Activated naive CD4-positive, alpha-beta T cell treated with anti-CD3 and anti-CD28 coated beads for 36 hours (primary cell): Measurements from ENCODE around the gene DAB2IP. TPM values are rescaled to one million over a fixed set of nuclear protein-coding genes. Genes with fewer than 3 reads are reported as not detected.
A peak's percentile ranks its signal among the peaks of the same experiment; 100 is the strongest.
"Not testable (repeated sequence)": the region's sequence is repeated elsewhere in the genome, so short reads cannot be mapped to it uniquely, and the experiment has no call there.

Experiments
- CTCF ChIA-PET: fragments of 350-600 bp; sonication (Branson Sonifier 250); formaldehyde crosslinking; loops from one replicate; lab custom pipeline; 2021; ENCODE audit warnings: antibody characterized with exemption; lab: Charles Lee
- DNase-seq: peaks from one replicate; pipeline ENCODE4 v3.0.0-alpha.2; 2020
- H3K27ac Mint-ChIP-seq: one replicate; pipeline ENCODE4 v1.8.0; 2021; ENCODE audit warnings: mild to moderate bottlenecking, mixed read lengths
- H3K27me3 Mint-ChIP-seq: one replicate; pipeline ENCODE4 v1.8.0; 2021; ENCODE audit warnings: low read depth, mixed read lengths
- H3K36me3 Mint-ChIP-seq: one replicate; pipeline ENCODE4 v1.8.0; 2021; ENCODE audit warnings: low read depth, mixed read lengths
- H3K4me1 Mint-ChIP-seq: one replicate; pipeline ENCODE4 v1.8.0; 2021; ENCODE audit warnings: low read depth, mixed read lengths
- H3K4me3 Mint-ChIP-seq: one replicate; pipeline ENCODE4 v1.8.0; 2021; ENCODE audit warnings: mild to moderate bottlenecking, moderate library complexity, mixed read lengths
- H3K9me3 Mint-ChIP-seq: one replicate; pipeline ENCODE4 v1.8.0; 2021; ENCODE audit warnings: mixed read lengths
- intact Hi-C: fragments of 100-400 bp; cut with micrococcal nuclease; formaldehyde crosslinking; loops from one replicate; pipeline ENCODE4 v1.15.1; 2023
- total RNA-seq, 2 experiments: library from RNA; stranded (reverse); gene quantifications; one replicate each; pipeline ENCODE4 v1.2.3, GENCODE V29; 2021

Gene DAB2IP
- total RNA-seq, 2 experiments from 2014 or later, result 0.35 TPM; not detected in 1

DNA sequence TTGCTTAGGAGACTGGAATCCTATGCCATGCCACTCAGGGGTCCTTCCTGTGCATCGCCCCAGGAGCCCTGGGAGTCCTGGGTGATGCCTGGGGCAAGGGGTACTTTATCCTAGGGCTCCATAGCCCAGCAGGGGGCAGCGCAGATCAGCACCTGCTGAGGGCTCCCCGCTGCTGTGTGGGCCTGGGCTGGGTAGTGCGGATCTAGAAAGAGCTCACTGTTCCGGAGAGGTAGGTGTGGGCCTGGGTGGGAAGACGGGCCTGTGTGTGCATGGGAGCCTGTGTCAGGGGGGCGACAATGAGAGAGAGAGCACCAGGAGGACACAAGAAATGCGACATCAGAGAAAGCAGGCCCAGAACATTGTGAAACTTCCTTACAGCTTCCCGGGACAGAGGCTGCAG, 11.4 kb upstream of the DAB2IP start:
- intact Hi-C loops, result loop anchor here (2.0 to 5.0 kb wide), 2 partner anchors 45 to 352 kb away; no protein-coding TSS in a partner anchor
- CTCF ChIA-PET, result interaction anchor here (1.1 to 1.3 kb wide), 2 partner anchors 9 to 94 kb away, joined by 3 read pairs; no protein-coding TSS in a partner anchor
- H3K4me3 Mint-ChIP-seq, result no peak overlapping the region
- H3K4me1 Mint-ChIP-seq, result no peaks in the 10 kb centered on the region
- no peaks in the 10 kb centered on the region for H3K27me3 Mint-ChIP-seq
- H3K27ac Mint-ChIP-seq, result no peak overlapping the region
- H3K9me3 Mint-ChIP-seq, result no peaks in the 10 kb centered on the region
- DNase-seq, result peak; percentile 53
- H3K36me3 Mint-ChIP-seq, result no peaks in the 10 kb centered on the region

DNA sequence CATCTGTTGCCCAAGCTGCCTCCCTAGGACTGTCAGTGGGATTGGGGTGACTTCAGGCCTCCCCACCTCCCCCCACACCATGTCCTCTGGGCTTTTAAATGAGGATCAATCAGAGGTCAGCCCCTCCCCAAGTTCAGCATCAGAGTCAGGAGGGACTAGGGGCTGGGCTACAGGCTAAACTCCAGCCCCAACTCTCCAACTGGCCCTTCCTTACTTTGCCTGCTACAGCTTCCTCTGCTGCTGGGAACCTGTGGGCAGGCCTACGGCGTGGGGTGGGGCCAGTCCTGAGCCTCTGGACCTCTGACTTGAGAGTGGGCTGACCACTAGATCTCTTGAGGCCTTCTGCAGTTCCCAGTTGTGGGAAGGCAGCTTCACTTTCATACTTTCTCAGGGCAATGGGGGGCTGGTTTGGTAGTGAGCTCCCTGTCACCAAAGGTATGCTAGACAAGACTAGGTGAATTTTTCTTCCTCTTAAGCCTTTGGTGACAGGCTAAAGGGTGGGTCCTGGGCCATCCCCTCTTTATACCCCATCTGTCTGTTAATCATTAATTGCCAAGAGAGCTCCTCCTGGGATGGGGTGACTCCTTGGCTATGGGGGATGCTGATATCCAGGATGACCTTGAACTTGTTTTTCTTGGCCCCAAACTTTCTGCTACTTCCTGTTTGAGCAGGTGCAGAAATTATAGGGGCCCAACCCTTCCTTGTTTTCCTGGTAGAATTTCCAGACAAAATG, 10.8 kb upstream of the DAB2IP start:
- no peaks in the 10 kb centered on the region for H3K9me3 Mint-ChIP-seq
- CTCF ChIA-PET, result interaction anchor here (1.0 to 1.3 kb wide), 4 partner anchors 9 to 220 kb away, joined by 3 read pairs; no protein-coding TSS in a partner anchor

DNA sequence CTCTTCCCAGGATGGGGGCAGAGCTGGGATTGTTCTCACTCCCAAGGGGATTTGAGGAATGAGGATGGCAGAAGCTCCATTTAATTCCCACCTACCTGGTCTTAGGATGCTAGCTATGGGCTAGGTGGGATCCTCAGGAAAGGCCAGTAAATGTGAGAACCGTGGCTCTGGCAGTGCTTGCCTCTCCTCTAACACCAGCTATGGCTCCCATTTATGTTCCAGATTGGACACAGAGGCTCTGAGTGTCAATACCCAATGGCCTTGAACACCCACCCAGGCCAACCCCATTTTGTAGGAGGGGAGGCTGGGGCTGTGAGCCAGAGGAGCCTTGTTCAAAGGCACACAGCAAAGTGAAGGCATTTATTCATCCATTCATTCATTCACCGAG, 10.2 kb upstream of the DAB2IP start:
- Mint-ChIP-seq H3K27ac (no peak overlapping the region), H3K4me3 (no peak overlapping the region), H3K27me3 (no peaks in the 10 kb centered on the region), H3K9me3 (no peaks in the 10 kb centered on the region), H3K4me1 (no peaks in the 10 kb centered on the region), H3K36me3 (no peaks in the 10 kb centered on the region)
- CTCF ChIA-PET, result interaction anchor here (1.0 to 1.3 kb wide), 4 partner anchors 10 to 220 kb away, joined by 3 read pairs; no protein-coding TSS in a partner anchor
- intact Hi-C loops, result loop anchor here (2.0 to 5.0 kb wide), 2 partner anchors 44 to 351 kb away; no protein-coding TSS in a partner anchor
- DNase-seq, result no peak

More for the DNA sequence above, 10.8 kb upstream of the DAB2IP start:
- Mint-ChIP-seq H3K27ac (no peak overlapping the region), H3K4me1 (no peaks in the 10 kb centered on the region), H3K27me3 (no peaks in the 10 kb centered on the region), H3K36me3 (no peaks in the 10 kb centered on the region), H3K4me3 (no peak overlapping the region)
- intact Hi-C loops, result loop anchor here (2.0 to 5.0 kb wide), 2 partner anchors 44 to 352 kb away; no protein-coding TSS in a partner anchor
- DNase-seq, result no peak

DNA sequence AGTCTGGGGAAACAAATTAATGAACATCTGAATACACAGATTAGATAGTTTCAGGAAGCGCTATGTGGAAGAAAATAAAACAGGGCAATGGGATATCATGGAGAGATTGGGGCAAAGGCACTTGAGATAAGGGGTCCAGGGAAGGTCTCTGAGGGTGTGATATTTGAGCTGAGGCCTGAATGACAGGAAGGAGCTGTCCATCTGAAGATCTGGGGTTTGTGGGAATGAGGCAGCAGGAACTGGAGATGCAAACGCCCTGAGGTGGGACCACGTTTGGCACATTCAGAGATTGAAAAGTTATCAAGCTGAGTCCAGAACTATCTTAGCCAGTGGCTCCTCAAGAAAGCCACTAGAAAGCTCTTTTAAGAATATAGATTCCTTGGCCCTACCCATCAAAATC, 8.7 kb upstream of the DAB2IP start:
- intact Hi-C loops, result loop anchor here (5.0 kb wide), 1 partner anchor 350 kb away; no protein-coding TSS in a partner anchor
- CTCF ChIA-PET, result no interaction called here

DNA sequence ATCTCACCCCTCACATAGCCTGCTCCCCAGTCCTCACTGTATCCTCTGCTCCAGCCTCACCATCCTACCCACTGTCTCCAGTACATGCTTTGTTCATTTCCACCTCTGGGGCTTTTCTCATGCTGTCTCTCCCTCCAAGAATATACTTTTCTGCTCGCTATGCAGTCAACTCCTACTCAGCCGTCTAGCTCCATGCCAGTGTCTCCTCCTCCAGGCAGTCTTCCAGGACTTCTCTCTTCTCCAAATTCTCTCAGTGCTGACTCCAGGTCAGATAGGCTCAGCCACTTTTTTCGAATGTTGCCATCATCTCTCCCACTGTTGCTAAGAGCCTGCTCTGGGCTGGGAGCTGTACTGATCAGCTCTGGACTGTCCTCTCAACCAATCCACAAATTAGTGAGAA, 8.0 kb upstream of the DAB2IP start:
- no peak overlapping the region for H3K27ac Mint-ChIP-seq
- no peaks in the 10 kb centered on the region for H3K36me3 Mint-ChIP-seq
- H3K9me3 Mint-ChIP-seq, result no peaks in the 10 kb centered on the region
- no peak for DNase-seq
- CTCF ChIA-PET, result interaction anchor here (0.6 to 1.0 kb wide), 3 partner anchors 9 to 1023 kb away, joined by 3 to 4 read pairs (median 3); no protein-coding TSS in a partner anchor
- intact Hi-C loops, result loop anchor here (5.0 kb wide), 1 partner anchor 349 kb away; no protein-coding TSS in a partner anchor
- no peak overlapping the region for H3K4me3 Mint-ChIP-seq
- H3K27me3 Mint-ChIP-seq, result peaks cover 3% of the 10 kb centered on the region
- no peaks in the 10 kb centered on the region for H3K4me1 Mint-ChIP-seq

More for the DNA sequence above, 8.7 kb upstream of the DAB2IP start:
- Mint-ChIP-seq H3K27ac (no peak overlapping the region), H3K36me3 (no peaks in the 10 kb centered on the region), H3K4me1 (no peaks in the 10 kb centered on the region), H3K4me3 (no peak overlapping the region), H3K27me3 (no peaks in the 10 kb centered on the region), H3K9me3 (no peaks in the 10 kb centered on the region)
- no peak for DNase-seq

DNA sequence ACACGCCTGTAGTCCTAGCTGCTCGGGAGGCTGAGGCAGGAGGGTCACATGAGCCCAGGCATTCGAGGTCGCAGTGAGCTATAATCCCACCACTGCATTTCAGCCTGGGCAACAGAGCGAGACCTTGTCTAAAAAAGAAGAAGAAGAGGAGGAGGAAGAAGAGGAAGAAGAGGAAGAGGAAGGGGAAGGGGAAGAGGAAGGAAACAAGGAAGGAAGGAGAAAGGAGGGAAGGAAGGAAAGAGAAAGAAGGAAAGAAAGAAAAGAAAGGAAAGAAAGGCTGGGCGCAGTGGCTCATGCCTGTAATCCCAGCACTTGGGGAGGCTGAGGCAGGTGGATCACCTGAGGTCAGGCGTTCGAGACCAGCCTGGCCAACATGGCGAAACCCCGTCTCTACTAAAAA, 7.4 kb upstream of the DAB2IP start:
- CTCF ChIA-PET, result interaction anchor here (0.6 to 1.0 kb wide), 3 partner anchors 8 to 1024 kb away, joined by 3 to 4 read pairs (median 3); no protein-coding TSS in a partner anchor
- not testable (repeated sequence) for H3K4me3 Mint-ChIP-seq

DNA sequence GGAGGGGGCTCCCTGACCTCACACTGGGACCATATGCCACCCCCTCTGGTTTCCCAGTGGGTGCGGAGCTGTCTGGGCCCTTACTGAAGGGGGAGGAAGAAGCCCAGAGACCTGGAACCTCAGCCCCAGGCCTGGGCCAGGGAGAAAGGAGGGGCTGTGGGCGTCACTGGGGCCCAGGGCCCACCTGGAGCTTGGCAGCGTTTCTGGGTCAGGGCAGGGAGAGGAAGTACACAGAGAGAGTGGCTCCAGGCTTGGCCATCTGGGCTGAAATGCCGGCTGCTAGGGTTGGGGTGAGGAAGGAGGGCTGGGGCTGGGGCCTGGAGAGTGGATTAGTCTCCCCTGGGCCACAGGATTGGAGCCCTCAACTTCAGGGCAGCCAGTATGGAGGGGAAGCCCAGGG, 6.4 kb upstream of the DAB2IP start:
- Mint-ChIP-seq H3K36me3 (no peaks in the 10 kb centered on the region), H3K27ac (no peak overlapping the region), H3K4me3 (no peak overlapping the region), H3K9me3 (no peaks in the 10 kb centered on the region), H3K4me1 (no peaks in the 10 kb centered on the region), H3K27me3 (peaks cover 12% of the 10 kb centered on the region)
- DNase-seq, result no peak
- intact Hi-C loops, result no loop called here
- CTCF ChIA-PET, result no interaction called here

More for the DNA sequence above, 7.4 kb upstream of the DAB2IP start:
- not testable (repeated sequence) for H3K4me1 Mint-ChIP-seq, H3K27me3 Mint-ChIP-seq, H3K9me3 Mint-ChIP-seq, H3K36me3 Mint-ChIP-seq, H3K27ac Mint-ChIP-seq, DNase-seq
- intact Hi-C loops, result loop anchor here (5.0 kb wide), 1 partner anchor 348 kb away; no protein-coding TSS in a partner anchor

DNA sequence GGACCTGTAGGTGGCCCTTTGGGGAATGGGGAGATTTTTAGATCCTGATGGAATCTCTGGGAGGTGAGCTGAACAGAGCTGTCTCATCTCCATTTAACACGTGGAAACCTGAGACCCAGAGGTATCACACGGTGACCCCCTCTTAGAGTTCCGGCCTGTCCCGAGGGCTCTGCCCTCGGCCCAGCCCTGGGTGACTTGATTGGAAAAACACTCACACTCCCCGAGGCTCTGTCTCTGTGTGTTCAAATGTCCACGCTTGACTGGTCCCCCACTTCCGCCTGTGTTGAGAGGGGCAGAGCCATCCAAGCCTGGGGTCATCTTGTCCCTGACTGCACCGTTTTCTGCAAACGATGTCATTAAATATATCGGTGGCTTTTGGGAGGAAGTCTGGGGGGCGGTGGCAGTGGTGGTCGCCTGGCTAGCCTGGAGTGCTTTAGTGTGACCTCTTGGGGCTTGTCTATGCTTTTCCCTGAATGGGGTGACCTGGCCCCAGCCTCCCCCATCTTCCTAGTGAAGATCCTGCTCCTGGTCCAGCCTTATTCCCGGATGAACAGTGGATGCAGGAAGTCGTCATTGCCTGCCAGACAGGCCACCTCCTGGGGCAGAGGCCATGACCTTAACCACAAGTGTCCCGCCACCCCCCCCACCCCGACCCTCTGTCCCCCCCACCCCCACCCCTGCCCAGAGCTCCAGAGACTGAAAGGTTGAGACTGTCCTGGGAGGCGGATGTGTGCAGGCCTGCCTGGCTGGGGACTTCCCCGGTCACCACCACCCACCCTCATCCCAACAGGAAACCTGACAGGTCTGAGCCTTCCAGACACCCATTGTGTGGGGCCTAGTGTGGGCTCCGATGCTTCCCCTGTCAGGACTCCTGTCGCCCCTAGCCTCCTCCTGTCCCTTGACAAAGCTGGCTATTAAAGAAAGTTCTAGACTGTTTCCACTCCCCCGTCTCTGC, 5.3 kb upstream of the DAB2IP start:
- DNase-seq, result no peak
- Mint-ChIP-seq H3K36me3 (no peaks in the 10 kb centered on the region), H3K27ac (no peak overlapping the region), H3K9me3 (no peaks in the 10 kb centered on the region), H3K4me1 (peaks cover 6% of the 10 kb centered on the region), H3K4me3 (no peak overlapping the region), H3K27me3 (peaks cover 23% of the 10 kb centered on the region)
- CTCF ChIA-PET, result no interaction called here
- intact Hi-C loops, result no loop called here

DNA sequence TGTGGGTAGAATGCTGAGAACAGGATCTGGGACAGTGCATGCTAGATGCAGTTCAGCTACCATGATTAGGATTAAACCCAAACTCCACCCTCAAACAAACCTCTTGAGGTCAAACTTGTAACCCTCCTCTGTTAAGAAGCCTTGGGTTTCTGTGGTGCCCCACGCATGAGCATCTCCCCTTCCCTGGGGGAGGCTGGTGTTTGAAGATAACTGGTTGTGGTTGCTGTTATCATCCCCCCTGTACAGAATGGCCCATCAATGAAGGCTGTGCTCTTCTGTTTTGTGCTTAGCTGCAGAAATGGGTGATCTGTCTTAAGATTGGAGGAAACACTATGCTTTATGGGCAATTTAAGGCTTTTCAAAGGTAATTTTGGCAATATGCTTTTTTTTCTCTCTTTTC, 4.4 kb upstream of the DAB2IP start:
- Mint-ChIP-seq H3K4me1 (peaks cover 8% of the 10 kb centered on the region), H3K36me3 (no peaks in the 10 kb centered on the region), H3K27me3 (peaks cover 25% of the 10 kb centered on the region), H3K4me3 (no peak overlapping the region), H3K27ac (no peak overlapping the region), H3K9me3 (no peaks in the 10 kb centered on the region)
- DNase-seq, result no peak
- intact Hi-C loops, result no loop called here
- CTCF ChIA-PET, result no interaction called here

DNA sequence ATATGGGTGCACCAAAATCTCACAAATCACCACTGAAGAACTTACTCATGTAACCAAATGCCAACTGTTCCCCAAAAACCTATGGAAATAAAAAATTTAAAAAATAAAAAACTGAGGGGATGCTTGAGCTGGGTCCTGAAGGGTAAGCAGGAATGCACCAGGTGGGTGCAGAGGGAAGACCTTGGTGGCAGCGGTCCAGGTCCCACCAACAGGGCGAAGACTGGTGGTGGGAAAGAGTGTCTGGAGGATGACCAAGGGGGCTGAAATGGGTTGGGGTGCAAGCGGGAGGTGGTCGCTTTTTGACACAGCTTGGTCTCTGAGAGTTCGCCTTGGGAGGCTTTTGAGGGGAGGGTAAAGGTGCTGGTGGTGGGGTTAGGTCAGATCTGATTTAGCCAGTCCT, 3.3 kb upstream of the DAB2IP start:
- H3K4me3 Mint-ChIP-seq, result no peak overlapping the region
- peaks cover 34% of the 10 kb centered on the region for H3K27me3 Mint-ChIP-seq
- H3K4me1 Mint-ChIP-seq, result peaks cover 15% of the 10 kb centered on the region
- no peaks in the 10 kb centered on the region for H3K36me3 Mint-ChIP-seq
- intact Hi-C loops, result no loop called here
- no peaks in the 10 kb centered on the region for H3K9me3 Mint-ChIP-seq
- DNase-seq, result no peak
- CTCF ChIA-PET, result no interaction called here
- H3K27ac Mint-ChIP-seq, result no peak overlapping the region

DNA sequence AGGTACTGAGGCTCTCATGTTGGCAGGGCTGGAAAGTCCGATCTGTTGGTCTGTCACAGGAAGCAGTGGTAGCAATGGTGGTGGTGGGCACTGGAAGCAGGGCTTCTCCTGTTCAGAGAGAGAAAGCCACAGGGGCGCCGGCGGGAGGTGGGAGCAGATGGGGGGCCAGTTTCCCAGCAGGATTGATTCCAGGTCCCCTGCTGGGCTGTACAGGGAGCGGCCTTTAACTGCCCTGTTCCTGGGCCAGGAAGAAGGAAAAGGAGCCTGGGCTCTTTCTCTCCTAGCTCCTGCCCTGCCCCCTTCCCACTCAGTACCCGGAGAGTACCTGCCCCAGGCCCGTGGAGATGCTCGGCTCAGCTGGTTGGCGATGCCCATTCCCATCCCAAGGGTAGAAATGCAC, 2.6 kb upstream of the DAB2IP start:
- peaks cover 40% of the 10 kb centered on the region for H3K27me3 Mint-ChIP-seq
- intact Hi-C loops, result no loop called here
- H3K27ac Mint-ChIP-seq, result no peak overlapping the region
- CTCF ChIA-PET, result interaction anchor here (0.7 kb wide), 1 partner anchor 75 kb away, joined by 3 read pairs; no protein-coding TSS in a partner anchor
- no peak for DNase-seq
- peaks cover 15% of the 10 kb centered on the region for H3K4me1 Mint-ChIP-seq
- H3K9me3 Mint-ChIP-seq, result no peaks in the 10 kb centered on the region
- no peaks in the 10 kb centered on the region for H3K36me3 Mint-ChIP-seq
- no peak overlapping the region for H3K4me3 Mint-ChIP-seq
